Measurements from ENCODE around the gene ZNF628. TPM values are rescaled to one million over a fixed set of nuclear protein-coding genes. Genes with fewer than 3 reads are reported as not detected.
"Not testable (repeated sequence)": the region's sequence is repeated elsewhere in the genome, so short reads cannot be mapped to it uniquely, and the experiment has no call there.

The ZNF628 gene
- polyA plus RNA-seq, 1 experiment = 0.12 TPM

- ChIA-PET CTCF (interaction anchor here (1.6 to 8.4 kb wide), 3 partner anchors 10 to 112 kb away, joined by 3 to 69 read pairs (median 62); no protein-coding TSS in a partner anchor), POLR2A (interaction anchor here (0.7 to 1.7 kb wide), 4 partner anchors 10 to 105 kb away, joined by 3 to 6 read pairs (median 4); partner anchors contain the start of genes FIZ1 and NAT14)
- H3K9me3 ChIP-seq (ENCODE audit: control insufficient read depth, insufficient read depth, low read length) = no peaks in the 10 kb centered on the region
- no peak for DNase-seq (ENCODE audit: low read depth, low spot score)
- peak overlapping the region; percentile 45 for H3K4me3 ChIP-seq (ENCODE audit: low read depth, low read length)
- TF ChIP-seq CTCF (IDR thresholded peaks at IDR 0.05; ENCODE audit: low read depth, low read length) = no peak
- H3K27me3 ChIP-seq (ENCODE audit: control insufficient read depth, insufficient read depth, low read length) = no peaks in the 10 kb centered on the region
- peak overlapping the region; percentile 73 for H3K27ac ChIP-seq (ENCODE audit: low read depth, low read length)
Measured at GRCh38 chr19:55494172-55494761, 17.9 kb downstream of the ZNF628 start.

- no peak for TF ChIP-seq CTCF (IDR thresholded peaks at IDR 0.05; ENCODE audit: low read depth, low read length)
- ChIA-PET CTCF (interaction anchor here (7.6 to 8.4 kb wide), 2 partner anchors 9 to 28 kb away, joined by 62 to 69 read pairs; no protein-coding TSS in a partner anchor), POLR2A (no interaction called here)
- Histone ChIP-seq H3K4me3 (ENCODE audit: low read depth, low read length) (no peak overlapping the region), H3K27me3 (ENCODE audit: control insufficient read depth, insufficient read depth, low read length) (no peaks in the 10 kb centered on the region), H3K9me3 (ENCODE audit: control insufficient read depth, insufficient read depth, low read length) (no peaks in the 10 kb centered on the region), H3K27ac (ENCODE audit: low read depth, low read length) (no peak overlapping the region)
- no peak for DNase-seq (ENCODE audit: low read depth, low spot score)
Measured at GRCh38 chr19:55495646-55496349, 19.4 kb downstream of the ZNF628 start.

GRCh38 chr19:55496820-55497219 is 20.4 kb downstream of the ZNF628 start:
- H3K9me3 ChIP-seq (ENCODE audit: control insufficient read depth, insufficient read depth, low read length); H3K27ac ChIP-seq (ENCODE audit: low read depth, low read length); H3K27me3 ChIP-seq (ENCODE audit: control insufficient read depth, insufficient read depth, low read length); POLR2A ChIA-PET; DNase-seq (ENCODE audit: low read depth, low spot score); H3K4me3 ChIP-seq (ENCODE audit: low read depth, low read length): not testable (repeated sequence)
- CTCF ChIA-PET = interaction anchor here (1.6 to 8.4 kb wide), 3 partner anchors 8 to 43 kb away, joined by 3 to 69 read pairs (median 62); no protein-coding TSS in a partner anchor

GRCh38 chr19:55497763-55498162 is 21.3 kb downstream of the ZNF628 start:
- CTCF ChIA-PET = interaction anchor here (0.5 to 8.4 kb wide), 4 partner anchors 8 to 156 kb away, joined by 3 to 69 read pairs (median 4); no protein-coding TSS in a partner anchor
- POLR2A ChIA-PET = interaction anchor here (1.8 kb wide), 1 partner anchor 11 kb away, joined by 5 read pairs; no protein-coding TSS in a partner anchor
- no peaks in the 10 kb centered on the region for H3K27me3 ChIP-seq (ENCODE audit: control insufficient read depth, insufficient read depth, low read length)

More at GRCh38 chr19:55497763-55498162, 21.3 kb downstream of the ZNF628 start:
- Histone ChIP-seq H3K27ac (ENCODE audit: low read depth, low read length) (no peak overlapping the region), H3K4me3 (ENCODE audit: low read depth, low read length) (no peak overlapping the region), H3K9me3 (ENCODE audit: control insufficient read depth, insufficient read depth, low read length) (no peaks in the 10 kb centered on the region)
- no peak for DNase-seq (ENCODE audit: low read depth, low spot score)
- no peak for TF ChIP-seq CTCF (IDR thresholded peaks at IDR 0.05; ENCODE audit: low read depth, low read length)

Data from AG04450 (cell line).